H9 (cell line): Measurements from ENCODE around the gene ZIK1. TPM values are rescaled to one million over a fixed set of nuclear protein-coding genes. Genes with fewer than 3 reads are reported as not detected.

Source experiments
- DNase-seq: peaks from one replicate; pipeline ENCODE4 v3.0.0-alpha.2; 2017
- H2AFZ ChIP-seq: one replicate; pipeline ENCODE4 v1.6.1; 2013; ENCODE audit warnings: mild to moderate bottlenecking, low read length, control low read depth, moderate library complexity
- H2AK5ac ChIP-seq: 2 replicates; pipeline ENCODE4 v1.6.1; 2013; ENCODE audit warnings: low read length, control low read depth, mixed read lengths; ENCODE audit not compliant: insufficient read length
- H2BK120ac ChIP-seq: one replicate; pipeline ENCODE4 v1.6.1; 2013; ENCODE audit warnings: low read depth, mild to moderate bottlenecking, low read length, control low read depth, inconsistent platforms; ENCODE audit not compliant: poor library complexity, severe bottlenecking
- H2BK12ac ChIP-seq: 2 replicates; pipeline ENCODE4 v1.6.1; 2013; ENCODE audit warnings: low read length, control low read depth, mixed read lengths, low read depth; ENCODE audit not compliant: insufficient read length
- H2BK15ac ChIP-seq: 2 replicates; pipeline ENCODE4 v1.6.1; 2013; ENCODE audit warnings: low read depth, low read length, control low read depth
- H2BK20ac ChIP-seq: one replicate; pipeline ENCODE4 v1.6.1; 2013; ENCODE audit warnings: low read depth, mild to moderate bottlenecking, low read length, control low read depth, inconsistent platforms; ENCODE audit not compliant: poor library complexity, severe bottlenecking
- H2BK5ac ChIP-seq: 2 replicates; pipeline ENCODE4 v1.6.1; 2013; ENCODE audit warnings: low read length, control low read depth, mixed read lengths; ENCODE audit not compliant: insufficient read length
- H3K14ac ChIP-seq: 2 replicates; pipeline ENCODE4 v1.6.1; 2013; ENCODE audit warnings: low read length, control low read depth; ENCODE audit not compliant: insufficient read depth
- H3K18ac ChIP-seq: 2 replicates; pipeline ENCODE4 v1.6.1; 2013; ENCODE audit warnings: low read depth, mild to moderate bottlenecking, mixed read lengths, low read length, control low read depth; ENCODE audit not compliant: insufficient read length
- H3K23ac ChIP-seq: 2 replicates; pipeline ENCODE4 v1.6.1; 2013; ENCODE audit warnings: low read length, control low read depth, mixed read lengths, low read depth; ENCODE audit not compliant: insufficient read length
- H3K23me2 ChIP-seq: 2 replicates; pipeline ENCODE4 v1.6.1; 2013; ENCODE audit warnings: low read depth, mild to moderate bottlenecking, mixed read lengths, low read length, control low read depth; ENCODE audit not compliant: insufficient read length, poor library complexity, severe bottlenecking
- H3K27ac ChIP-seq: 2 replicates; pipeline ENCODE4 v1.5.1; 2013; ENCODE audit warnings: low read length, control low read depth, mixed read lengths, low read depth; ENCODE audit not compliant: insufficient read length
- H3K27me3 ChIP-seq: 2 replicates; pipeline ENCODE4 v1.6.1; 2013; ENCODE audit warnings: low read length, control low read depth, inconsistent platforms; ENCODE audit not compliant: insufficient read depth
- H3K4ac ChIP-seq: 2 replicates; pipeline ENCODE4 v1.6.1; 2013; ENCODE audit warnings: low read depth, mild to moderate bottlenecking, control low read depth, inconsistent platforms, low read length, moderate library complexity
- H3K4me1 ChIP-seq: 2 replicates; pipeline ENCODE4 v1.6.1; 2013; ENCODE audit warnings: low read length, control low read depth, inconsistent platforms; ENCODE audit not compliant: insufficient read depth
- H3K4me2 ChIP-seq: 2 replicates; pipeline ENCODE4 v1.6.1; 2013; ENCODE audit warnings: low read length, control low read depth, mixed read lengths; ENCODE audit not compliant: insufficient read length, insufficient read depth
- H3K56ac ChIP-seq: 2 replicates; pipeline ENCODE4 v1.6.1; 2013; ENCODE audit warnings: low read depth, mild to moderate bottlenecking, mixed read lengths, low read length, control low read depth; ENCODE audit not compliant: insufficient read length
- H3K79me1 ChIP-seq: 2 replicates; pipeline ENCODE4 v1.6.1; 2013; ENCODE audit warnings: low read depth, mild to moderate bottlenecking, moderate library complexity, low read length, control low read depth, inconsistent platforms; ENCODE audit not compliant: insufficient read depth, poor library complexity, severe bottlenecking
- H3K79me2 ChIP-seq: 2 replicates; pipeline ENCODE4 v1.6.1; 2013; ENCODE audit warnings: low read length, control low read depth, inconsistent platforms; ENCODE audit not compliant: insufficient read depth
- H3K9ac ChIP-seq: 2 replicates; pipeline ENCODE4 v1.6.1; 2013; ENCODE audit warnings: low read length, control low read depth, mixed read lengths; ENCODE audit not compliant: insufficient read length; ENCODE audit errors: extremely low read depth
- H3K9me3 ChIP-seq: one replicate; pipeline ENCODE4 v1.6.1; 2013; ENCODE audit warnings: low read depth, low read length, inconsistent platforms; ENCODE audit not compliant: control insufficient read depth
- H3T11ph ChIP-seq: one replicate; pipeline ENCODE4 v1.6.1; 2013; ENCODE audit warnings: mild to moderate bottlenecking, low read length, control low read depth, inconsistent platforms
- H4K20me1 ChIP-seq: one replicate; pipeline ENCODE4 v1.6.1; 2013; ENCODE audit not compliant: control insufficient read depth, insufficient read length, insufficient read depth
- H4K5ac ChIP-seq: 2 replicates; pipeline ENCODE4 v1.6.1; 2013; ENCODE audit warnings: low read depth, mild to moderate bottlenecking, mixed read lengths, low read length, control low read depth; ENCODE audit not compliant: insufficient read length
- H4K8ac ChIP-seq: replicated peaks from 2 replicates; pipeline ENCODE4 v1.6.1; 2013; ENCODE audit warnings: low read length, control low read depth, mixed read lengths, low read depth; ENCODE audit not compliant: insufficient read length
- H4K91ac ChIP-seq: 2 replicates; pipeline ENCODE4 v1.6.1; 2013; ENCODE audit warnings: low read depth, mild to moderate bottlenecking, moderate library complexity, mixed read lengths, low read length, control low read depth; ENCODE audit not compliant: insufficient read length
- H3K27ac Mint-ChIP-seq, 3 experiments: 2 replicates in 2 of 3; 3 replicates in 1 of 3; pipeline ENCODE4 v1.8.0; 2020 to 2021; ENCODE audit warnings: mixed read lengths in 3 of 3, mild to moderate bottlenecking in 1 of 3, moderate library complexity in 1 of 3
- H3K27me3 Mint-ChIP-seq: 2 replicates; pipeline ENCODE4 v1.8.0; 2021; ENCODE audit warnings: low read depth, mild to moderate bottlenecking, moderate library complexity, mixed read lengths
- H3K36me3 Mint-ChIP-seq, 3 experiments: 2 replicates in 2 of 3; 3 replicates in 1 of 3; pipeline ENCODE4 v1.8.0; 2020 to 2021; ENCODE audit warnings: low read depth in 3 of 3, mixed read lengths in 3 of 3; ENCODE audit not compliant: insufficient read depth in 1 of 3
- H3K4me1 Mint-ChIP-seq, 2 experiments: 2 replicates each; pipeline ENCODE4 v1.8.0; 2020; ENCODE audit warnings: mixed read lengths in 2 of 2
- H3K4me3 Mint-ChIP-seq, 2 experiments: 2 replicates in 1 of 2; 3 replicates in 1 of 2; pipeline ENCODE4 v1.8.0; 2020 to 2021; ENCODE audit warnings: mild to moderate bottlenecking in 2 of 2, mixed read lengths in 2 of 2, moderate library complexity in 1 of 2
- H3K9me3 Mint-ChIP-seq, 2 experiments: 2 replicates in 1 of 2; 3 replicates in 1 of 2; pipeline ENCODE4 v1.8.0; 2020; ENCODE audit warnings: mild to moderate bottlenecking in 2 of 2, mixed read lengths in 2 of 2, moderate library complexity in 1 of 2
- CTCF ChIP-seq: fragments of 200-600 bp; sonication (generic); conservative IDR thresholded peaks from 3 replicates; pipeline ENCODE4 v1.8.0; 2021; ENCODE audit warnings: antibody characterized with exemption, mild to moderate bottlenecking
- WGBS: extraction: QIAGEN DNeasy Blood & Tissue Kit; methylation state at CpG from one replicate; pipeline ENCODE4 v1.1.7; 2013; ENCODE audit warnings: missing lambda C conversion rate, low lambda C conversion rate, mixed read lengths; ENCODE audit not compliant: insufficient read length; ENCODE audit errors: extremely low coverage; 5-methylcytosine and 5-hydroxymethylcytosine counted together
- long read RNA-seq: library from polyadenylated mRNA; unstranded; transcript quantifications from one replicate; pipeline ENCODE4 v2.0.0, GENCODE V29; 2020
- total RNA-seq: library from RNA; stranded (reverse); gene quantifications from 2 replicates; pipeline ENCODE4 v1.2.1, GENCODE V29; 2021

Gene ZIK1
- 27.8 and 28.1 TPM in 2 replicates for total RNA-seq
- long read RNA-seq, full-length matches to known transcripts, result 76 of 129 reads
- long read RNA-seq, partial matches to known transcripts, result 6 of 129 reads
- long read RNA-seq, other reads (novel, unspliced or antisense), result 47 of 129 reads

GRCh38 chr19:57583521-57584416 lies at the start of gene ZIK1:
TSS of gene ZIK1 (plus strand) at chr19:57584145. CDS start at chr19:57584357, 212 bp downstream.
- TF ChIP-seq CTCF, result no peak; the same call in 2 of the 3 replicates
- peak within 1 kb of the TSS; percentile 94 for H3K18ac ChIP-seq
- H3K27ac Mint-ChIP-seq, result peak within 1 kb of the TSS; percentile 62 to 90 (median 83); a peak in 6 of 7 replicates
- no peak within 1 kb of the TSS; the same call in 1 of the 2 replicates for H3K4ac ChIP-seq
- no peak within 1 kb of the TSS for H2BK120ac ChIP-seq
- no peak within 1 kb of the TSS for H2AFZ ChIP-seq
- H4K20me1 ChIP-seq, result no peaks in the 10 kb centered on the region
- H3K79me2 ChIP-seq, result peaks cover 14% of the 10 kb centered on the region
- peaks cover 74 to 77% of the 10 kb centered on the region in 2 experiments for H3K9me3 Mint-ChIP-seq
- H3K23me2 ChIP-seq, result peaks cover 9% of the 10 kb centered on the region
- peaks cover 54 to 61% (median 57%) of the 10 kb centered on the region in 3 experiments for H3K36me3 Mint-ChIP-seq
- no peak within 1 kb of the TSS for H3K56ac ChIP-seq
- peak within 1 kb of the TSS; percentile 96 for H3K4me2 ChIP-seq
- no peak within 1 kb of the TSS for H3K27ac ChIP-seq
- H3K23ac ChIP-seq, result no peak within 1 kb of the TSS
- H4K8ac ChIP-seq, result no peak within 1 kb of the TSS
- no peak within 1 kb of the TSS for H2AK5ac ChIP-seq
- H3K9ac ChIP-seq, result peak within 1 kb of the TSS; percentile 90
- peak; percentile 97 for DNase-seq
- peaks cover 6% of the 10 kb centered on the region for H3K4me1 ChIP-seq
- H3T11ph ChIP-seq, result no peak within 1 kb of the TSS
- no peak within 1 kb of the TSS for H2BK5ac ChIP-seq
- H3K27me3 ChIP-seq, result no peaks in the 10 kb centered on the region
- H4K5ac ChIP-seq, result peak within 1 kb of the TSS; percentile 53
- no CpG with 5 or more reads among the region's 76 CpGs for WGBS
- peaks cover 11% of the 10 kb centered on the region for H3K79me1 ChIP-seq
- peak within 1 kb of the TSS; percentile 89 for H3K14ac ChIP-seq
- H2BK15ac ChIP-seq, result no peak within 1 kb of the TSS
- H3K9me3 ChIP-seq, result peaks cover 12% of the 10 kb centered on the region
- no peak within 1 kb of the TSS for H2BK20ac ChIP-seq
- peak within 1 kb of the TSS; percentile 12 for H2BK12ac ChIP-seq
- H3K4me1 Mint-ChIP-seq, result peaks cover 3 to 13% of the 10 kb centered on the region in 2 experiments; a peak in 3 of 4 replicates
- peaks cover 27% of the 10 kb centered on the region for H3K27me3 Mint-ChIP-seq
- H3K4me3 Mint-ChIP-seq, result peak within 1 kb of the TSS; percentile 88 to 93
- H4K91ac ChIP-seq, result no peak within 1 kb of the TSS
